NT2/D1 (cell line): ENCODE data around the gene LIPF.

Experiments used
- SUZ12 ChIP-seq: IDR thresholded peaks from 2 replicates; pipeline ENCODE4 v1.6.1; 2011; ENCODE audit not compliant: insufficient read length, insufficient read depth; ENCODE audit errors: extremely low read depth
- YY1 ChIP-seq: IDR thresholded peaks from 2 replicates; pipeline ENCODE4 v1.6.1; 2011; ENCODE audit not compliant: insufficient read length, insufficient read depth
- ZNF274 ChIP-seq: IDR thresholded peaks from 2 replicates; pipeline ENCODE4 v1.6.1; 2011; ENCODE audit warnings: mild to moderate bottlenecking, low read depth, low read length

- no peak for TF ChIP-seq YY1
- TF ChIP-seq ZNF274, result no peak
- TF ChIP-seq SUZ12, result no peak
These were observed 21.3 kb upstream of the LIPF start for GRCh38 chr10:88642963-88643362.
